CD4-positive, alpha-beta memory T cell (primary cell): Measurements from ENCODE around the gene CEP97. TPM values are rescaled to one million over a fixed set of nuclear protein-coding genes. Genes with fewer than 3 reads are reported as not detected.
A peak's percentile ranks its signal among the peaks of the same experiment; 100 is the strongest.
"Not testable (repeated sequence)": the region's sequence is repeated elsewhere in the genome, so short reads cannot be mapped to it uniquely, and the experiment has no call there.

Experiments used
- CTCF ChIA-PET: fragments of 350-600 bp; sonication (Branson Sonifier 250); formaldehyde crosslinking; loops from one replicate; lab custom pipeline; 2021; ENCODE audit warnings: inconsistent platforms; ENCODE audit not compliant: partially characterized antibody; lab: Charles Lee
- POLR2A ChIA-PET: fragments of 350-600 bp; sonication (Branson Sonifier 250); formaldehyde crosslinking; loops from one replicate; lab custom pipeline; 2021; ENCODE audit not compliant: partially characterized antibody; lab: Charles Lee
- DNase-seq, 5 donors: peaks; one replicate each; pipeline versions ENCODE4 v3.0.0 to v3.0.0-alpha.2; 2020 to 2022; ENCODE audit warnings: mixed read lengths in 1 of 5
- H3K27ac ChIP-seq: one replicate; pipeline ENCODE4 v1.7.0; 2013; ENCODE audit warnings: low read depth, low read length
- H3K27me3 ChIP-seq: 2 replicates; pipeline ENCODE4 v1.7.0; 2013; ENCODE audit warnings: mild to moderate bottlenecking, low read length, moderate library complexity; ENCODE audit not compliant: insufficient read depth
- H3K36me3 ChIP-seq: 2 replicates; pipeline ENCODE4 v1.7.0; 2013; ENCODE audit warnings: mild to moderate bottlenecking, low read length, moderate library complexity; ENCODE audit not compliant: insufficient read depth
- H3K4me1 ChIP-seq: 2 replicates; pipeline ENCODE4 v1.7.0; 2013; ENCODE audit warnings: mild to moderate bottlenecking, low read length, moderate library complexity; ENCODE audit not compliant: insufficient read depth
- H3K4me3 ChIP-seq, 2 donors: one replicate each; pipeline ENCODE4 v1.7.0; 2013; ENCODE audit warnings: low read length in 2 of 2, mild to moderate bottlenecking in 1 of 2
- H3K9me3 ChIP-seq, 2 donors: one replicate each; pipeline ENCODE4 v1.7.0; 2013; ENCODE audit warnings: low read length in 2 of 2, control low read depth in 1 of 2; ENCODE audit not compliant: control insufficient read depth in 1 of 2
- H3K27ac Mint-ChIP-seq, 7 donors: one replicate each; pipeline ENCODE4 v1.8.0; 2020 to 2021; ENCODE audit warnings: mixed read lengths in 7 of 7, mild to moderate bottlenecking in 6 of 7, inconsistent platforms in 3 of 7, moderate library complexity in 3 of 7
- H3K27me3 Mint-ChIP-seq, 2 donors: one replicate each; pipeline ENCODE4 v1.8.0; 2020 to 2021; ENCODE audit warnings: mixed read lengths in 2 of 2
- H3K36me3 Mint-ChIP-seq, 2 donors: one replicate each; pipeline ENCODE4 v1.8.0; 2020 to 2021; ENCODE audit warnings: mixed read lengths in 2 of 2, inconsistent platforms in 1 of 2, mild to moderate bottlenecking in 1 of 2
- H3K4me1 Mint-ChIP-seq, 4 donors: one replicate each; pipeline ENCODE4 v1.8.0; 2020 to 2021; ENCODE audit warnings: mixed read lengths in 4 of 4, mild to moderate bottlenecking in 1 of 4
- H3K4me3 Mint-ChIP-seq, 8 donors: one replicate each; pipeline ENCODE4 v1.8.0; 2020 to 2021; ENCODE audit warnings: mixed read lengths in 8 of 8, mild to moderate bottlenecking in 7 of 8, moderate library complexity in 6 of 8, inconsistent platforms in 3 of 8
- H3K9me3 Mint-ChIP-seq, 8 donors: one replicate each; pipeline ENCODE4 v1.8.0; 2020 to 2021; ENCODE audit warnings: mixed read lengths in 8 of 8, mild to moderate bottlenecking in 5 of 8, inconsistent platforms in 3 of 8, moderate library complexity in 1 of 8
- intact Hi-C: fragments of 100-400 bp; cut with micrococcal nuclease; formaldehyde crosslinking; loops from one replicate; pipeline ENCODE4 v1.15.1; 2023
- polyA plus RNA-seq, 2 donors: library from polyadenylated mRNA; unstranded; fragments of 300-500 nt; fragmentation: Illumina TruSeq; gene quantifications; one replicate each; pipeline ENCODE4 v1.2.3, GENCODE V29; 2021
- total RNA-seq, 2 experiments: library from RNA; stranded (reverse); gene quantifications; one replicate each; pipeline ENCODE4 v1.2.3, GENCODE V29; 2021

Gene CEP97
- total and polyA plus RNA-seq, 4 experiments from 2014 or later: 3.7 to 16.8 (median 10.0) TPM

GRCh38 chr3:101730839-101731238 lies 6.4 kb downstream of the CEP97 start:
- Histone ChIP-seq H3K9me3 (no peaks in the 10 kb centered on the region), H3K4me1 (peaks cover 12% of the 10 kb centered on the region), H3K36me3 (peaks cover 48% of the 10 kb centered on the region), H3K4me3 (no peak overlapping the region), H3K27ac (no peak overlapping the region), H3K27me3 (no peaks in the 10 kb centered on the region)
- intact Hi-C loops: no loop called here
- peaks cover 6 to 14% (median 10%) of the 10 kb centered on the region in 4 donors for H3K4me1 Mint-ChIP-seq
- CTCF ChIA-PET: interaction anchor here (0.7 to 1.0 kb wide), 4 partner anchors 10 to 316 kb away, joined by 3 to 4 read pairs (median 3); partner anchors contain the start of gene NXPE3
- no peak overlapping the region for H3K4me3 Mint-ChIP-seq
- no peak overlapping the region for H3K27ac Mint-ChIP-seq
- peaks cover 61 to 62% of the 10 kb centered on the region in 2 donors for H3K36me3 Mint-ChIP-seq
- H3K27me3 Mint-ChIP-seq: no peaks in the 10 kb centered on the region
- POLR2A ChIA-PET: interaction anchor here (0.6 kb wide), 2 partner anchors 22 to 907 kb away, joined by 3 read pairs; no protein-coding TSS in a partner anchor
- H3K9me3 Mint-ChIP-seq: no peaks in the 10 kb centered on the region
- DNase-seq: no peak

DNA sequence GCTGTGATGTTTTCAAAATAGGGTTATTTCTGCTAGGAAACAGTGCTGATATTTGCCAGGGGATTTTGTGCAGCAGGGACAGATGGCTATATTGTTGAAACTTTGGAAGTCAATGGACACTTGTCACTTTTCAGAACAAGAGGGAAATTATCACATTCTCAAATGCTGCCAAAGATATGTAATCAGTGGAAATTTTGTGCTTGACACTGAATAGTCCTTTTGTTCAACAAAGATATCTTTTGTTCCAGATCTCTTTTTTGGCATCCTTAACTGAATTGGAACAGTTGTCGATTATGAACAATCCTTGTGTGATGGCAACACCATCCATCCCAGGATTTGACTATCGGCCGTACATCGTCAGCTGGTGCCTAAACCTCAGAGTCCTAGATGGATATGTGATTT lies 7.8 kb downstream of the CEP97 start:
- POLR2A ChIA-PET: interaction anchor here (1.6 kb wide), 1 partner anchor 48 kb away, joined by 3 read pairs; no protein-coding TSS in a partner anchor
- Histone ChIP-seq H3K36me3 (peaks cover 56% of the 10 kb centered on the region), H3K4me3 (no peak overlapping the region), H3K27ac (no peak overlapping the region), H3K4me1 (no peaks in the 10 kb centered on the region), H3K27me3 (no peaks in the 10 kb centered on the region), H3K9me3 (no peaks in the 10 kb centered on the region)
- DNase-seq: no peak
- Mint-ChIP-seq H3K27ac (no peak overlapping the region), H3K36me3 (peaks cover 67 to 71% of the 10 kb centered on the region in 2 donors), H3K9me3 (no peaks in the 10 kb centered on the region), H3K4me1 (peaks cover 0 to 5% (median 5%) of the 10 kb centered on the region in 4 donors), H3K27me3 (no peaks in the 10 kb centered on the region), H3K4me3 (no peak overlapping the region)
- CTCF ChIA-PET: no interaction called here
- intact Hi-C loops: no loop called here

DNA sequence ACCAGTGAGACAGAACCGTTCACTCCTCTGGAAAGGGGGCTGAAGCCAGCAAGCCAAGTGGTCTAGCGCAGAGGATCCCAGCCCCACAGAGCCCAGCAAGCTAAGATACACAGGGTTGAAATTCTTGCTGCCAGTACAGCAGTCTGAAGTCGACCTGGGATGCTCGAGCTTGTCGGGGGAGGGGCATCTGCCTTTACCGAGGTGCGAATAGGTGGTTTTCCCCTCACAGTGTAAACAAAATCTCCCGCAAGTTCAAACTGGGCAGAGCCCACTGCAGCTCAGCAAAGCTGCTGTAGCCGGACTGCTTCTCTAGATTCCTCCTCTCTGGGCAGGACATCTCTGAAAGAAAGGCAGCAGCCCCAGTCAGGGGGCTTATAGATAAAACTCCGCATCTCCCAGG lies 11.4 kb downstream of the CEP97 start:
- Mint-ChIP-seq H3K36me3 (peaks cover 56 to 69% of the 10 kb centered on the region in 2 donors), H3K9me3 (no peaks in the 10 kb centered on the region), H3K27ac (no peak overlapping the region), H3K4me1 (peaks cover 0 to 3% (median under 1%) of the 10 kb centered on the region in 4 donors), H3K27me3 (no peaks in the 10 kb centered on the region), H3K4me3 (no peak overlapping the region)
- H3K4me3 ChIP-seq: no peak overlapping the region
- no peaks in the 10 kb centered on the region for H3K9me3 ChIP-seq
- ChIA-PET CTCF (no interaction called here), POLR2A (interaction anchor here (0.9 kb wide), 1 partner anchor 11 kb away, joined by 5 read pairs; the partner anchor contains the start of gene CEP97)
- H3K27me3 ChIP-seq: no peaks in the 10 kb centered on the region
- DNase-seq: no peak
- intact Hi-C loops: no loop called here
- H3K36me3 ChIP-seq: peaks cover 43% of the 10 kb centered on the region
- no peak overlapping the region for H3K27ac ChIP-seq
- H3K4me1 ChIP-seq: no peaks in the 10 kb centered on the region

DNA sequence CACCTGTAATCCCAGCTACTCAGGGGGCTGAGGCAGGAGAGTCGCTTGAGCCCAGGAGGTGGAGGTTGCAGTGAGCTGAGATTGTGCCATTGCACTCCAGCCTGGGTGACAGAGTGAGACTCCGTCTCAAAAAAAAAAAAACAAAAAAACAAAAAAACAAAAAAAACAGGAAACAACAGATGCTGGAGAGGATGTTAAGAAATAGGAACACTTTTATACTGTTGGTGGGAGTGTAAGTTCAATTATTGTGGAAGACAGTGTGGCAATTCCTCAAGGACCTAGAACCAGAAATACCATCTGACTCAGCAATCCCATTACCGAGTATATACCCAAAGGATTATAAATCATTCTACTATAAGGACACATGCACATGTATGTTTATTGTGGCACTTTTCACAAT lies 17.5 kb downstream of the CEP97 start:
- H3K36me3 ChIP-seq, H3K4me1 Mint-ChIP-seq, H3K4me3 Mint-ChIP-seq, H3K27ac ChIP-seq, H3K27me3 ChIP-seq, POLR2A ChIA-PET, H3K9me3 Mint-ChIP-seq, intact Hi-C loops, H3K4me3 ChIP-seq, H3K4me1 ChIP-seq, CTCF ChIA-PET, H3K27me3 Mint-ChIP-seq, H3K9me3 ChIP-seq, DNase-seq: not testable (repeated sequence)
- Mint-ChIP-seq H3K27ac (peak overlapping the region in 1 of 7 donors; percentile 75), H3K36me3 (peaks cover 25 to 36% of the 10 kb centered on the region in 2 donors)

DNA sequence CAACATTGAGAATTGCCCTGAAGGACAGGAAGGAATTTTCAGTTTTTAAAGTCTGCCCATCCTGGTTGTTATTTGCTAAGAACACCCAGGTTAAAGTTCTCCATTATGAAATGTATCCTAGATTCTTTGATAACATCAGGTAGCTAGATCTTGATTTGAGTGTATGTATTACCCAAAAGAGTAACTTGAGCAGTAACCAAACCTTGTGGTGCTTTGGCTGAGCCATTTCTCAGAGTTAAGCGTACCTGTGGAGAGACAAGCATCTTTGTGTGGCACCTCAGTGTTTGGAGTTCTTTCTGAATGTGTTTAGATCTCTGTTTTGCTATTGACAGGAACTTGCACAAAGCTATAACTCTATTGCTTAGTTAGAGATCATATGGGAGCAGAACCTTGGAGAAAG lies 20.4 kb downstream of the CEP97 start:
- Mint-ChIP-seq H3K4me3 (no peak overlapping the region), H3K36me3 (peaks cover 19 to 22% of the 10 kb centered on the region in 2 donors), H3K27me3 (no peaks in the 10 kb centered on the region), H3K27ac (peak overlapping the region in 3 of 7 donors; percentile 35 to 77 (median 48)), H3K9me3 (peaks cover 0 to 7% (median 4%) of the 10 kb centered on the region in 8 donors), H3K4me1 (peaks cover 0 to 4% (median 3%) of the 10 kb centered on the region in 4 donors)
- Histone ChIP-seq H3K4me1 (no peaks in the 10 kb centered on the region), H3K27me3 (no peaks in the 10 kb centered on the region), H3K4me3 (no peak overlapping the region), H3K9me3 (no peaks in the 10 kb centered on the region), H3K36me3 (no peaks in the 10 kb centered on the region), H3K27ac (no peak overlapping the region)
- intact Hi-C loops: no loop called here
- no peak for DNase-seq
- CTCF ChIA-PET: interaction anchor here (0.8 to 1.3 kb wide), 3 partner anchors 15 to 25 kb away, joined by 3 read pairs; no protein-coding TSS in a partner anchor
- POLR2A ChIA-PET: interaction anchor here (0.6 kb wide), 1 partner anchor 19 kb away, joined by 3 read pairs; no protein-coding TSS in a partner anchor

DNA sequence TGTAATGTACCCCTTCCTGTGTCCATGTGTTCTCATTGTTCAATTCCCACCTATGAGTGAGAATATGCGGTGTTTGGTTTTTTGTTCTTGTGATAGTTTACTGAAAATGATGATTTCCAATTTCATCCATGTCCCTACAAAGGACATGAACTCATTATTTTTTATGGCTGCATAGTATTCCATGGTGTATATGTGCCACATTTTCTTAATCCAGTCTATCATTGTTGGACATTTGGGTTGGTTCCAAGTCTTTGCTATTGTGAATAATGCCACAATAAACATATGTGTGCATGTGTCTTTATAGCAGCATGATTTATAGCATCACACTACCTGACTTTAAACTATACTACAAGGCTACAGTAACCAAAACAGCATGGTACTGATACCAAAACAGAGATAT lies 21.5 kb downstream of the CEP97 start:
- DNase-seq, H3K27me3 ChIP-seq, H3K9me3 ChIP-seq, H3K4me1 Mint-ChIP-seq, POLR2A ChIA-PET, H3K4me1 ChIP-seq, H3K27ac Mint-ChIP-seq, H3K36me3 ChIP-seq, CTCF ChIA-PET, H3K4me3 ChIP-seq, intact Hi-C loops, H3K27me3 Mint-ChIP-seq, H3K4me3 Mint-ChIP-seq, H3K27ac ChIP-seq: not testable (repeated sequence)
- Mint-ChIP-seq H3K36me3 (peaks cover 26 to 28% of the 10 kb centered on the region in 2 donors), H3K9me3 (peaks cover 0 to 13% (median 7%) of the 10 kb centered on the region in 8 donors)

DNA sequence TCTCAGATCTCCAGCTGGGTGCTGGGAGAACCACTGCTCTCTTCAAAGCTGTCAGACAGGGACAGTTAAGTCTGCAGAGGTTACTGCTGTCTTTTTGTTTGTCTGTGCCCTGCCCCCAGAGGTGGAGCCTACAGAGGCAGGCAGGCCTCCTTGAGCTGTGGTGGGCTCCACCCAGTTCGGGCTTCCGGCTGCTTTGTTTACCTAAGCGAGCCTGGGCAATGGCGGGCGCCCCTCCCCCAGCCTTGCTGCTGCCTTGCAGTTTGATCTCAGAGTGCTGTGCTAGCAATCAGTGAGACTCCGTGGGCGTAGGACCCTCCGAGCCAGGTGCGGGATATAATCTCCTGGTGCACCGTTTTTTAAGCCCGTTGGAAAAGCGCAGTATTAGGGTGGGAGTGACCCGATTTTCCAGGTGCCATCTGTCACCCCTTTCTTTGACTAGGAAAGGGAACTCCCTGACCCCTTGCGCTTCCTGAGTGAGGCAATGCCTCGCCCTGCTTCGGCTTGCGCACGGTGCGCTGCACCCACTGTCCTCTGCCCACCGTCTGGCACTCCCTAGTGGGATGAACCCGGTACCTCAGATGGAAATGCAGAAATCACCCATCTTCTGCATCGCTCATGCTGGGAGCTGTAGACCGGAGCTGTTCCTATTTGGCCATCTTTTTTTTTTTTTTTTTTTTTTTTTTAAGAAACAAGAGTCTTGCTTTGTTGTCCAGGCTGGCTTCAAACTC lies 29.1 kb downstream of the CEP97 start:
- H3K36me3 ChIP-seq: peaks cover 25% of the 10 kb centered on the region
- Mint-ChIP-seq H3K9me3 (peaks cover 0 to 25% (median 15%) of the 10 kb centered on the region in 8 donors), H3K27ac (peak overlapping the region in 6 of 7 donors; percentile 45 to 90 (median 77)), H3K4me3 (peak overlapping the region in 6 of 8 donors; percentile 26 to 70 (median 57)), H3K36me3 (peaks cover 61 to 65% of the 10 kb centered on the region in 2 donors), H3K4me1 (peaks cover 6 to 21% (median 12%) of the 10 kb centered on the region in 4 donors)
- POLR2A ChIA-PET: interaction anchor here (0.6 kb wide), 1 partner anchor 23 kb away, joined by 3 read pairs; no protein-coding TSS in a partner anchor
- CTCF ChIA-PET, H3K9me3 ChIP-seq, H3K27ac ChIP-seq, H3K4me3 ChIP-seq, intact Hi-C loops, H3K27me3 Mint-ChIP-seq, H3K27me3 ChIP-seq, H3K4me1 ChIP-seq: not testable (repeated sequence)
- DNase-seq: peak; percentile 56 to 78 (median 71)
